COLO829 (cell line): ENCODE measurements around the gene CEMIP2.
A peak's percentile ranks its signal among the peaks of the same experiment; 100 is the strongest.

Source experiments
- DNase-seq: peaks from one replicate; pipeline ENCODE4 v3.0.0; 2012; ENCODE audit warnings: low spot score

CEMIP2 gene

DNA sequence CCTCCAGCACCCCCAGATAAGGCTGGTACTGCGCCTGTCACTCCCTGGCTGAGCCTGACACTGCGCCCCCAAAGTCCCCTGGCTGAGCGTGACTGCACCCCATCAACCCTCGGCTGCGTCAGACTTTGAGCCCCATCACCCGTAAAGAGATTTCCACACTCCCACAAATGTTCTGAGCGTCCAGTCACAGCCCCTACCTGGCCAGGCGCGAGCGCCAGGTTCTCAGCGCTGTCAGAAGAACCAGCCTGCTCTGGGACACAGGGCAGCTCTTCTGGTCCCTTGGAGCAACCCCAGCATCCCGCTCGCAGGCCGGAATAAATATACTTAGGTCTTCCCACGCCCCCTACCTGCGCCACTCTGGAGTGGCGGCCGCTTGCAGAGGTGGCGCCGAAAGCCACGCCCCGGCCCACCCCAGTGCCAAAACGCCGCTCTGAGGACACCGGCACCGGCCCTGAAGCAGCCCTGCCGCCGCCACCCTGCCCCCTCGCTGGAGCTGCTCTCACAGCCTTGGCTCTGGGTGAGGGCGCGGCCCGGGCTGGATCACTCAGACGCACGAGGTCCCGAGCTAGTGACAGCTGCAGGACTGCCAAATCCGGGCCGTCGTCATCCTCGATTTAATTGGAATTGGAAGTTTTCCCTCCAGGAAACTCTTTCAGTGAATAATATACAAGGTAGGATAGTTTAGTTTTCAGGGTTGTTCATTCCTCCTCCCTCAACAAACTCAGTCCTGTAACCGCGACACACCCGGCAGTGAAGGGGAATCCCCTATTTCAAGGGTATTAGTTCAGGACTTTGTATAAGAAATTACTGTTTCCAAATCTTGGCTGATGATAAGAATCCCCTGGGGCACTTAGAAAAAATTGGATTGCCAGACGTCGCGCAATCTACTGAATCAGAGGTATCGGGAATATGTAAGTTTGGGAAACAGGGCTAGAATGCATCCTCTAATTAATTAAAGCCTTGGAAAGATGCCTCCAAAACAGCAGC, 1.2 kb upstream of the CEMIP2 start:
- no peak for DNase-seq

DNA sequence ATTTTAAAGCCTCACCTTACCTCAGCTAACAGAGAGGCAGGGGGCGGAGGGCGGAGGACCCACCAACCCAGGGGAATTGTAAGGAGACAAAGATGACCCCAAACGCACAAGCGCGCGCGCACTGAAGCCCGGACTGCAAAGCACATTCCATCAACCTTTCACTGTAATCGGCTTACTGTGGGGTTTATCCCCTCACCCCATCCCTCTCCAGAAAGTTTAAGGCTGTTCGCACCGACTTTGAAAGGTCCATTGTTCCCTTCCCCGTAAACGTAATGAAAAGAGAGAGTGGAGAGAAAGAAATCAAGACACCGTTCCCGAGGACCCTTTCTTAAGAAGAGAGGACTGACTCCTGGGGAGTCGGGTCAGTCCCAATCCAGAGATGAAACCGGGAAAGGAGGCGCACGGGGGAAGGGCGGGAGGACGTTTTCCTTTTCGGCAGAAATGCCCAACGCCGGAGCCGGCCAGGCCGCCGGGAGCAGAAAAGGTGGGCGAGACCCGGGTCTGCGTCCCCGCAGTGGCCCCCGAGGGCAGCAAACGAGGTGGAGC, 464 bp downstream of the CEMIP2 start:
- no peak for DNase-seq

DNA sequence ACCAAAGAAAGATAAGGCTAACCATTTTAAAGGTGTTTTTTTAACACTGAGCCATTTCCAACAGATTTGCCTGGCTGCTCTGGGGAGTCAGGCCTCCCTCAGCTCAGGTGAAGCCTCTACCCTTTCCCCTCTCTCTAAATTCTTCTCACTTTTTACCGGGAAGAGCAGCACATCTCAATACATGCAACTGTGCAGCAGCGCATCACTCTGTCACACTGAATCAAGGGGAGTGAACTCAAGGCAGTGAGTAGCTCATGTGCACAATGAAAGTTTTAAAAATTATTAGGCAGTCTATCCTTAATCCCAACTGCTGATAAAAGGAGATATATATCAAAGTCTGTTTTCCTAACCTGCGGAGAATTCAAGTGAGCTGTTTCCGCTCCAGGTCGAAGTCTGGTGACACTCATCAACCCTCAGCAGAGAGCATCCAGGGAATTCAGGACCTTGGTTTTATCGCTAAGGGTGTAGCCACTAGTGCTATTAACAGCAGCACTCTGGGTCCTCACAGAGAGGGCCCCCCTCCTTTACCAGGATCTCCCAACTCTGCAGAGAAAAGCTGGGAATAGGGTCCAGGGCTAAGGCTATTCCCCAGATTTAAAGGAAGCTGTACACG, 1.0 kb downstream of the CEMIP2 start:
- DNase-seq, result no peak

DNA sequence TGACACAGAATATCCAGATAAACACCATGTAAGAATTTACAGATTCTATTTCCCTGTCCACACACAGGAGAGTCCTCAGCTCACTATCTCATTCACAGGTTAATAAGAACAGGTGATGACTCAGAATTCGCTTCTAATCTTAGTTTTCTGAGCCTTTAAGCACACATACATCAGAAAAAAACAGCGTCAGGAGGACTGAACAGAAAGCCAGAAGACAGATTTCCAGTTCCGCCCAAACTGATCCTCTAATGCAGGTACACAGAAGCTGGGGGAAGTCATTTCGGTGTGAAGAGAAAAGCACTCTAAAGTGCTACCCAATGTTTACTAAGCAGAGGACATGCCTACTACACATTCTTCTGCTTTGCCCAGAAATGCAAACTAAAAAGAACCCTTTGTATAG, 1.6 kb downstream of the CEMIP2 start:
- DNase-seq, result no peak

DNA sequence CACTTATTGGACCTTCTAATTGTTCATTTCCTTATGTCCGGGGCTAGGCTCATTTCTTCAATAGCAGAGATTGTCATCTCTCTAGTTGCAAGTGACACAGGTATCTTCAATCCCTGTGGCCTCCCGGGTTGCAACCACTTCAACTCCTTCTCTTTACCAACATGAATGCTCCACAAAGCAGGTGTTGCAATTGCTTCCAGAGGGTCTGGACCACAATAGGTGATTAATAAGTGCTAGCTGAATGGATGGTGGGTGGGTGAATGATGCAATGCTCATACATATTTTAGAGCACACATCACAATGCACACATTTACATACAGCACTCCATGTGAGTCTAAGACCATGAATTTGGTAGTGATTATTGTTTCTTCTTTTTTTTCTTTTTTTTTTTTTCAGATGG, 2.6 kb downstream of the CEMIP2 start:
- DNase-seq, result no peak

DNA sequence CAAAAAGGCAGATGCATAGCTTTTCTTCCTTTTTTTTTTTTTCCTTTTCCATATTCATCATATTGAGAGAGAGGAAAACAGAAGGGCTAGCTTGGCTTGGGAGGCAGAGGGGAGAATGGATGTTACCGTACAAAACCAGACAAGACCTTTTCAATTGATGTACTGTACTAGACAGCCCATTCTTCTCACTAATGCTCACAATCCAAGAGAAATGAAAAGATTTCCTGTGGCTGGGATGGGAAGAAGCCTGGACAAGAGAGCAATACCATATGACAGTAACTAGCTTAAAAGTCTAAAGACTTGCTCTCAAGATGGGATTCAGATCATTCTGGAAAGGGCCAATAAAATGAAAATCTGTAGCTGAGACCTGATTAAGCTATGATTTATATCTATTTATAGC, 3.4 kb downstream of the CEMIP2 start:
- DNase-seq, result no peak

DNA sequence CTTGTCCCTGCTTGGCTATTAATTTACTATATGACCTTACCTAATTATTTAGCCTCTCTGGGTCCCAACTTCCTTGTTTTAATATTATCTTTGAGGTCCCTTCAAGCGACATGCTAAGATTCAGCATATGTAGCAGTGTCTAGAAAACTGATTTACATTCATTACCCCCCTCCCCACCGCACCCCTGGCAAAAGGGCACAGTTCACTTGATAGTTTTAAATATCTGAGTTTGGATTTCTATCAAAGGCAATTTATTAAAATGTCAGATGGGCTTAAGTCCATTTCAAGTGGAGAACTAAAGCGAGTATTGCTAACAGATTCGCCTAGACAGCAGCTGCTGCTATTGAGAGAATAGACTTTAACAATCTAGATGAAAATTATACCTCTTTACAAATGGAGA, 3.9 kb downstream of the CEMIP2 start:
- DNase-seq, result no peak

DNA sequence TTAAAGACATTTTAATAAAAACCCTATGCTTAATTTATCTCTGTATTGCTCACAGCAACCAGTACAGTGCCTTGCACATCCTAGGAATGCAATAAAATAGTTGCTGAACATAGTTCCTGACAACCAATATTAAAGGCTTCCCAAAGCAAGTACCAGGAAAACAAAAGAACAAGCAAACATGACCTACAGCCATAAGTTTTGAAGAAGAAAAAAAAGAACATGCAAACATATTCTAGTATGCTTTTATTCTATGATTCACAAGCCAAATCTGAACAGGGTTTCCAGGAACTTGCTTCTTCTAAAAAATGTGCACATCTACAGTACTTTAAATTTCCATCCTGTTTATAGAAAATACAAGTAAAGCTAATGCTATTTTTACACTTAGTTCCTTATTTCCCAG, 4.5 kb downstream of the CEMIP2 start:
- no peak for DNase-seq

DNA sequence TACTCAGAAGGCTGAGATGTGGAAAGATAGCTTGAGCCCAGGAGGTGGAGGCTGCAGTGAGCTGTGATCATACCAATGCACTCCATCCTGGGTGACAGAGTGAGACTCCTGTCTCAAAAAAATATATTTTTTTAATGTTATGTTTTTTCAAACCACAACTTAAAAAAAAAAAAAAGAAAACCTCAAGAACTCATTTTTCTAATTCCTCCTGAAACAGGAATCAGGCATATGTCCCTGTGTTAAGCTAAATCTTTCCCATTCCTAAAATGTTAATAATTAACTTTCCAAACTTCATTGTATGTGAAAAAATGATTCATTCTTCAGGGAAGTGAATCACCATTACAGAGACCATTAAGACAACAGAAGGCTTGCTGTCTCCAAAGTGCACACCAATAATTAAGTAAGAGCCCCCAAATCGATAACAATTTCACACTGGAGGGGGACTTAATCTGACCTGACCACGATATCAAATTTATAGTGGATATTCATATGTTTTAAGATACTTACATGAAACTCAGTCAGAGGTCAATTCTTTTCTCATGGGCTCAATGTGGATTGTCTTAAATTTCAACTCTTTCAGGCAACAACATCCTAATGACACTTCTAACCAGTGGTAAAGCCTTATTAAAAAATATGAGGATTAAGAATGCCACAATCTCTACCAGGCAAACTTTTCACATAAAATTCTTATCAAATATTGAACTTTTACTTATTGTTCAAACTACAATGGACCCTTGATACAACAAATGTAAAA, 5.2 kb downstream of the CEMIP2 start:
- DNase-seq, result no peak

DNA sequence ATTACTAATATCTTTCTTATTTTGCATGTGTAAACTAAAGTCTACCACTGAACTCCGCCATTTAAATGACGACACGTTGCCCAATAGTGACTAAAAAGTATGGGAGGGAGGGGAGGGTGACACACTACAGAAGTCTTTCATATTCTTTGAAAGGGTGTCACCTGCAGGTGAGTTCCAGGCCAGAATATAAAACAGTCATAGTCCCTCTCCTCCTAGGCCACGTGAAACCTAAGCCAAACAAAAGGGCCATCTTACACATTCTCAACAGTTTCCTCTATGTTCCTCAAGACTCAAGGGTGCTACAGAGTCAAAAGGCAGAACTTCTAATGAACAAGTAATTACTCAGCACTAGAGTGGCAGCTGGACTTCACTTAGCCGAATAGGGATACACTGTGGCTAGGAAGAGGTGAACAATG, 6.4 kb downstream of the CEMIP2 start:
- DNase-seq, result no peak

DNA sequence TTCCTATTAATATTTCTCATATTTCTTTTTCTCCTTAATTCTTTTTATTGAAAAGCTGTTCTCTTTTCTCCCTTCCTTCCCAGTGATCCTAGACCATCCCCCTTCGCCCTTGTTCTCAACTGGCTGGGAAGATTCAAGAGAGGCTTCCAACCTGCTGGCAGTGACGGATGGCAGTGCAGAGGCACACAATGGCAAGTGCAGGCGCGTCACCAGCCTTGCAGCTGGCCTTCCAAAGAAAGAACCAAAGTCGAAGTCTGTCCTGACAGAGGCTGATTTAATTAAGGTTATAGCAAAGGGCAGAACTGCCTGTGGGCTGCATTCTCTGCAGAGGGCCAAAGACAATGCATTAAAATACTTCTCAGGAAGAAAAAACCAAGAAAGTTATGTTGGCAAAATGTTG, 7.4 kb downstream of the CEMIP2 start:
- DNase-seq, result no peak

DNA sequence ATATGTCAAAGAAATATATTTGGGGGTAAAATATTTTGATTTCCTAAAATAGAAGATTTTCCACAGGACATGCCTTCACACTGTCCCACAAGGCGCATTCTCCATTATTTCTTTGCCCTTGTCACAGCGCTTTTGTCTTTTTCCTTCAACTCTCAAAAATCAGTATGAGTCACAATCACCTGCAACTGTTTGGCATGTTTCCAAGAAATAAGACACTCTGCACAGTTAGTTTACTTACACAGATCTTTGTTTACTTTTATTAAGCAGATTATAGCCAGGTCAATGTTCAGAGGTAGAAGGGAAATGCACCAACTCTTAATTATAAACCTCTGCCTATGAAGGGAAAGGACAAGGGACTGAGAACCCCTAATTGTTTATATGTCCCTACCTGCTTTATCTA, 9.5 kb downstream of the CEMIP2 start:
- peak; percentile 65 for DNase-seq

DNA sequence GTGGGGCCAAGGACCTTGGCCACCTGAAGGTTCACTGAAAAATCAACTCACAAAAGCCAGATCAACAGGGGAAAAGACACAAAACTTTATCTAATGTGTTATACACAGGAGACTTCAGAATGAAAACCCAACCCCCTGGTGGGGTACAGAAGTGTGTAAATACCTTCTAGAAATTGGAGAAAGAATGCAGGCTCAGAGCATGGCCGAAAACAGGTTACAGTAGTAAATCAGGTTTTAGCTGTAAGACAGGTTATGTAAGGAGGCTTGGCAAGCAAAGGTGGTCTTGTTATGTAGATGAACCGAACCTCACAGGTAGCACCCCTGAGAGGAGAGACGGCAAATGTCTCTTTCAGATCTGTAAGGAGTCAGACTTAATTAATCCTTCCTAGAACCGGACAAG, 10.0 kb downstream of the CEMIP2 start:
- no peak for DNase-seq

DNA sequence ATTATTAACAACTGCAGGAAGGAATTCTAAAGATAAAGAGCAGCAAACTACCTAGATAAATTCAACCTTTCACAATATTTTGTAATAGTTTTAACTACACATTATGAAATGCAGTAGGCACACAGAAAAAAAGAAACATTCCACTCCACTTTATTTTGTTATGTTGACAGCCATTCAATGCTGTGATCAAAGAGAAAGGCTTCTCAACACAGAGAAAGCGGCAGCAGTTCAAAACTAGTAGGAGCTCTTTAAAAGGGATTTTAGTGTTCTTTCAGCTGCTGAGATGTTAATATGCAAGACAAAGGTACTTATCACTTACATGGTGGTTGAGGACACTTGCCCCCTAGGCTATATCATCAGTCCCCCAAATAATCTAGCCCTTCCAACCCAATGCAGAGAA, 11.6 kb downstream of the CEMIP2 start:
- DNase-seq, result no peak

DNA sequence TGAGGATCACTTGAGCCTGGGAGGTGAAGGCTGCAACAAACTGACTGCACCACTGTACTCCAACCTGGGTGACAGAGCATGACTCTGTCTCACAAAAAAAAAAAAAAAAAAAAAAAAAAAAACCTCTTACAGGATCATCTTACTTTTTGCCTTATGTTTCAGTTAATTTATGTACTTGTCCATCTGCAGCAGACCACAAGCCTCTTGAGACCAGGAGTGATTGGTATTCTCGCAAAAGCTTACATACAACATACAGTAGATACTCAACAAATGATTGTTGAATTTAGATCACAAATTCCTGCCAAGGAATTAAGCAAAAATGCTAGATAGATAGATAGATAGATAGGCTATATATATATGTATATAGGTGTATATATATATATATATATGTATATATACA, 12.4 kb downstream of the CEMIP2 start:
- no peak for DNase-seq

DNA sequence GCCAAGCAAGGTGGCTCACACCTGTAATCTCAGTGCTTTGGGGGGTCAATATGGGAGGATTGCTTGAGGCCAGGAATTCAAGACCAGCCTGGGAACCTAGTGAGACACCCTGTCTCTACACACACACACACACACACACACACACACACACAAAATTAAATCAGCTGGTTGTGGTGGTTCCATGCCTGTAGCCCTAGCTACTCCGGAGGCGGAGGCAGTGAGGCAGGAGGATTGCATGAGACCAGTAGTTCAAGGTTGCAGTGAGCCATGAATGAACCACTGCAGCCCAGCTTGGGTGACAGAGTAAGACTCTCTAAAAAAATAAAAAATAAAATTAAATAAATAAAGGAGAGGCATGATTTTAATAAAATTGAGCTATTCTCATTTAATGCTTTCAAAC, 13.1 kb downstream of the CEMIP2 start:
- no peak for DNase-seq

DNA sequence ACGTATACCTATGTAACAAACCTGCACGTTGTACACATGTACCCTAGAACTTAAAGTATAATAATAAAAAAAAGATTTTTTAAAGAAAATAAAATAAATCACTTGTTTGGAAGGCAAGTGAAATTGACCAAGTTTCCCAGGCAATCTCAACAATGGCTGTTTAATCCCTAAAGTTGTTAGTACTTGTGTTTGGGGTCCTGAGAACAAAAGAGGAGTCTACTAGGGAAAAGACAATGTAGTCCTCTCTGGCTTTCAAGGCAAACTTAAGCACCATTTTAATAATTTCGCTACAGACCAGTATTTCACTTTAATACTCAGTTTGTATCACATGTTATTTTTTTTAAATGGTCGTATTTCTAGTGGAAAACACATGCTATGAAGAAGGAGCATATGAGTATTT, 14.2 kb downstream of the CEMIP2 start:
- no peak for DNase-seq

DNA sequence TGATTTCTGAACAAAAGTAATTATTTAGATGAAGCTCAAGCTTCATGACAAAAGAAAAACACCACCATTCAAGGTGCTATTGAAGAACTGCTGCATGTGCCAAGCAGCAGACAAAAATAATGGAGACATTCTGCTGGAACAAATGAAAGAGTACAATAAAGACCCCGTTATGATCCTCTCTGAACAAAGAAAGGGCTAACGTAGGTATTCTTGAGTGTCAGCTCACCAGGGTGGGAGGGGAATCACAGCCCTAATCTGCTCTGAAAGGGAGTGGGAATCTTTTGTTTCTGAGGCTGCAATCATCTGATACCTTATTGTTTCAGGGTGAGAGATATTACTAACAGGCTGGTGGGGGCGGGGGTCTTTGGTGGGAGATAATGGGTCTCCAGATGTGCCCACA, 15.4 kb downstream of the CEMIP2 start:
- DNase-seq, result no peak

DNA sequence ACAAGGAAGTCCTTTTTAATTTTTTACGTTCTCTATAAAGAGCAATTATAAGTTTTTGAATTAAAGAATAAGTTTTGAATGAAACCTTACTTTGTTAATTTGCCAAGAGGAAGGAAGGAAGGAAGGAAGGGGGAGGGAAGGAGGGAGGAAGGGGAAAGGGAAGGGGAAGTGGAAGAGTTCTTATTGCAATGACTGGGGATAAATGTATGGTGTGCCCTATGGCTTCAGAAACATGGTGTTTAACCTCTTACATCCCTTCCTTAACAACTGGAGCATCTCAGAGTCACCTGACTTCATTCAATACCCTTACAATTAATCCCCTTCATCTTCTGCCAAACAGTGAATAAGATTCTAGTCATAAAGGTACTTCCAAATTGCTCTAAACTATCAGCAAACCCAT, 16.0 kb downstream of the CEMIP2 start:
- DNase-seq, result no peak

DNA sequence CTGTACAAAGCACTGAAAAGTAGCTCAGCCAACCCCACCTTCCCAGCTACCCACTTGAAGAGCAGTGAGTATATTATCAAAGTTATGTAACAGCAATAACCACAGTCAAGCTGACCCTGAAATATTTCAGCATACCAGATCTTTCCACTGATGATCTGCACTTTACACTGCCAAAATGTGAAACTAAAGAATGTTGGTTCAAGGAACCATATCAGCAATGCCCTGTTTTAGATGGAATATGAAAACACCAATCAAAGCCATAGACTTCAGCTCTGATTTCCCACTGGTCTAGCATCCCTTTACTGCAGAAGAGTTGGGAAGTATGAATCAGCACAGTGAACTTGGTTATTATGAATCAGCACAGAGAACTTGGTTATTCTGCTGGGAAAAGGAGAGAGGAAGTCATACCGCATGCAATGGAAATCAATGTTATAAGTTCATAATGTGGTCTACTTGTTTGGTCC, 20.0 kb downstream of the CEMIP2 start:
- DNase-seq, result no peak

DNA sequence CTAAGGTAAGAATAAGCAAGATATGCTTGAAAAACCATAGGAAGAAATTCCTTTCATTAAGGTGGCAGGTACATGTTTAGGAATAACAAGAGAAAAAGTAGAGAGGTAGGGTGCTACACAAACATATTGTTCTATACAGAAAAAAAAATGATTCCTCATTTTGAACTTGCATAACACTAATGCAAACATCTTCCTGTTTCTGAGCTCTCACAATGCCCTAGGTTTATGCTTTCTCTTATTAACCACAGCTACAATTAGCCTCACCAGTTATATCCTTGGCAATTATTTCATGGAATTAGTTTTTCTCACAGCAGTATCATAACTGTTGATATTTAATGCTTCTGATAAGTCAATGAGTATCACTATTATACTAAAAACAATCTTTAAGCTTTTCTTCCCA, 20.7 kb downstream of the CEMIP2 start:
- no peak for DNase-seq

DNA sequence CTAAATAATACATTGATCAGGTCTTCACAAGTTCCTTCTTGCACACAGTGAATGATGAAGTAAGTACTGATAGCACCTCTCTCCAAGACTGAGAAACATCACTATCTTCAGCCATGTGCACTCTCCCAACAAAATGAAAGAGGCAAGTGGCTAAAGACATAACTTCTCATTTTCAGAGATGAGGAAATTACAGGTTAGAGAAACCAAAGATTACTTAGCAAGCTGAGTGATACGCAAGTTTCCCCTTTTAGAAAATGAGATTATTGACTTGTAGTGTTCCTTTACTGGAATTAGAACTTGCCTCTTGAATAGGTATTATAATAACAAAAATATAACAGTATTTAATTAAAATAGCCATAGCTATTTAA, 21.6 kb downstream of the CEMIP2 start:
- no peak for DNase-seq
